HG03108 (cell line): ENCODE data around the gene SLC30A9.

Experiments
- ATAC-seq: cut with Tn5 transposase; IDR thresholded peaks from one replicate; pipeline ENCODE4 v1.9.1; 2021; ENCODE audit warnings: moderate library complexity; ENCODE audit not compliant: unreplicated experiment

Gene SLC30A9

DNA sequence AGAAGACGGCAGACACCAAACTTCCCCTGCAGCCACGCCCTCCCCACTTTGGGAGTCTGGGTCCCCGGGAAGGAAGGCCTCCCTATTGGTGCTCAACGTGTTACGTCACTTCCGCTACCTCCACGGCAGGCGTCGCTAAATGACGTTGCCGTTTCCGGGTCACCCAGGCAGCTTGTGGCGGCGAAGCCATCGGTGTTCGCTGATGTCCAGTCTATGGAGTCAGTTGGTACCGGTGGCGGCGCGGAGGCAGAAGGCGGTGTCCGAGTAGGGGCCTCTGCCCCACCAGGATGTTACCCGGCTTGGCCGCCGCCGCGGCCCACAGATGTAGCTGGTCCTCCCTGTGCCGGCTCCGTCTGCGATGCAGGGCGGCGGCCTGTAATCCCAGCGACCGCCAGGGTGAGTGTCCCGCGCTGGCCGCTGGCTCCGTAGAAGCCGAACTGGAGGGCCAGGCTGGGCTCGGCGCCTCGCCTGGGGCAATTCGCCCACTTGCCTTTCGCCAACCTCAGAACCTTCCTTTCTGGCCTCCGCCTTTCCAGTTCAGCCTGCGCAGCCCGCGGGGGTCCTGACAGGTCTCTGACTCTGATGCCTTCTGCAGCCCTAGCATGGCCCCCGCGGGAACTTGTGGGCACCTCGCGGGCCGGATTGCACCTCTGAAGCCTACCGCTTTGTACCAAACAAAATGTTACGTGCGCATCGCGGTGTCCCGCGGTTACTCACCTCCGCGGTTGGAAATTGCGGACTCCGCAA, at the start of gene SLC30A9:
TSS of gene SLC30A9 (plus strand) at position 166 of the 747 bp plus-strand sequence. CDS start at position 288, 122 bp downstream.
- ATAC-seq = peak; percentile 99

DNA sequence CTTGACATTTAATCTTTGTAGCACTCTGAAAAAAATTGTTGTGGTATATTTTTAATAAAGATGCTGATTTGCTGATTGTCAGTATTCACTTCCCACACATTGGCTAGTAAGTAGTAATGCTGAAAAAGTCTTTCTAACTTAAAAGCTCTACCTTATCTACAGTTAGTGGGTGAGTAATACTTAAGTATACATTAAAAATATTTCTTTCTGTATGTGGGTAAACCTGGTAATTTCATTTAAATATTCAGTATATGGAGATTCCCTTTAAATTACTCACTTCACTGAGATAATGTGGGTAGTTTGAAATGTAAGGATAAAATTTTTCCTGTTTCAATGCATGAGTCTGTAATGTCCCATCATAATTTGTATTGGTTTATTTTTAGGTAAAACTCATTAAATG, 49.5 kb upstream of the SLC30A9 start:
- ATAC-seq = no peak

DNA sequence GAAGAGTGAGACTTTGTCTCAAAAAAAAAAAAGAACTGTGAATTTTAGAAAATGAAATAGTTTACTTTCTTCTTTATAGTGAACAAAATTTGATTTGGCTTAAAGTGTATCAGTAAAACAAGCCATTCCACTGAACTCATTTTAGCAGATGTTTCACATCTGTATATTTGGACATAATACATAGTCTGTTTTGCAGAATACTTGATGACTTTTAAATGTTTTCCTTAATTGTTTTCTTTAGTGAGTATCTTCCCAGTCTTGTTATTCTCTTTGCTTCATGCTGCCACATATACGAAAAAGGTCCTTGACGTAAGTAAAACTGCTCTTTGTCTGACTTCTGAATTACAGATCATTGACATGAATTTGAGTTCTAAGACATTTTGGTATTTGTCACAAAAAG, 46.8 kb upstream of the SLC30A9 start:
- ATAC-seq = no peak

DNA sequence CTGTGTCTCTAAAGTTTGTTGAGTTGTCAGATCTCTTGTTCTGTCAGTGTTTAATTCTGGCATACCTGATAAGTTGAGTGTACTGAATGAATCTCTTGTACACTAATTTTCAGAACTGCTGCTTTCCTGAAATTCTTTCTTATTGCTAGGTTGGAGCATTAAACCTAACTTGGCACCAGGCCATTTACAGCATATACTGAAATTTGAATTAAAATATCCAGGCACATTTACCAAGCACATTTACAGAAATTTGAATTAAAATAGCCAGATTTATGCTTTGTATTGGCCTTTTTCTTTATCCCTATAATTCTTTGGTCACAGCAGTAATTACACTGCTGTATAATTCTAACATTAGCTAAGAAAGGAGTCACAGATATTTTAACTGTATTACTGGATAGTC, 46.2 kb upstream of the SLC30A9 start:
- no peak for ATAC-seq

DNA sequence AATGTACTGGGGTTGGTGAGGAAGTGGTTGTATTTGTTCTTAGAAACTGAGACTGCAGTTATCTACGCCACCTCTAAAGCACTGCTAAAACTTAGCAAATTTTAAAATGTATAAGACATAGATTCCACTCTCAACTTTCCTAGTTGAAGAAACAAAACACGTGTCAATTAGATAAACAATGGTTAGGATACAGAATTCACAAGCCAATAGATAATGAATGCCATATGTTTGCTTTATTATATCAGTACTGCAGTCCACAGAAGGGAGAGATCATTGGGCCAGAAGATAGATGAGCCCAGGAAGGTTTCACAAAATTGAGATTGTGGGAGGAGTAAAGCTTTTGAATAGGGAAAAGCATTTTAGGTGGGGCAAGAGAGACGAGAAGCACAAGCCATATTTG, 40.8 kb upstream of the SLC30A9 start:
- no peak for ATAC-seq

DNA sequence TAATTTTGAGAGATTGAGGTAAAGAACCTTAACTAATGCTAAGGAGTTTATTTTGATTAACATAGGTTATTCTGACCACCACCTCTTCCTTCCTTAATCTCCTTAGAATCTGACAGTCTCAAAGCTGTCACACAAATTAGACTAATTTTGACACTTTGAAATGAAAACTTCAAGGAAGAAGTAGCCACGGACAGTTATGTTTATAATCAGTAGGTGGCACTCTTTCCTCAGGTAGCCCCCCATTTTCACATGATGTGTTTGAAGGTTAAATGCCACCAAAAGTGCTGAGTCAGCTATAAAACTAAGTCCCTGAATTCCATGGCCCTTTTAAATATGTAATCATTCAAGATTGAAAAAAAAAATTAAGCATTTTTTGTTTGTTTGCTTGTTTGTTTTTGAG, 32.7 kb upstream of the SLC30A9 start:
- no peak for ATAC-seq

DNA sequence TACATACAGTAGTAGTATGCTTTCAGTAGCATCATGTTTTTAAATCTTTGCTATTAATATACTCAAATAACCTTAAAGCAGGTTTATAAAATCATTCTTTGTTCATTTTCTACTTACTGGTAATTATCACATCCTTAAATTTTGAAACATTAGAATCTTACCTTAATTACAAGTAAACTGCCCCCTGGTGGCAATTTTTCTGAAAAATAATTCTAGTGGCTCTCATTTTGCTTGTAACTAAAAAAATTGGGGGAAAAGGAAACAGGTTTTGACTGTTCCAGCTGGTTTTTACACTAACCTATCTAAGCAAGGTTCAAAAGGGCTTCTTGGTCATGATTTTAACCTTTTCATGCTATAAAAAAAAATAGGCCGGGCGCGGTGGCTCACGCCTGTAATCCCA, 27.2 kb upstream of the SLC30A9 start:
- ATAC-seq = no peak

DNA sequence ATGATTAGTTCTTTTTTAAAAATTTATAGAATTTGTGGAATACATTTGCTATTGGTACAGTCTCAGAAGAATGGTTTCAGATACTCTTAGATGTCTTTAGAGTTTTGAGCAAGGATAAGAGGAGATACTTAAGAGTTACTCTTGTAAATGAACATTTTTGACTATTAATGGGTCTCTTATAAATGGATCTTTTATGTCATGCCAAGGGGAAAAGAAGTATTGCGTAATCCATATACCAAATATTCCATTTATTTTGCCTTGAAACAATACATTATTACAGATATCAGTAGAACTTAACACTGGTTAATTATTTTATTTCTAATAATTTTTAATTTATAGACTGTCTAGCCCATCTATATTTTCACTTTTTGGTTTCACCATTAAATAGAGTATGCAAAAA, 25.9 kb upstream of the SLC30A9 start:
- no peak for ATAC-seq

DNA sequence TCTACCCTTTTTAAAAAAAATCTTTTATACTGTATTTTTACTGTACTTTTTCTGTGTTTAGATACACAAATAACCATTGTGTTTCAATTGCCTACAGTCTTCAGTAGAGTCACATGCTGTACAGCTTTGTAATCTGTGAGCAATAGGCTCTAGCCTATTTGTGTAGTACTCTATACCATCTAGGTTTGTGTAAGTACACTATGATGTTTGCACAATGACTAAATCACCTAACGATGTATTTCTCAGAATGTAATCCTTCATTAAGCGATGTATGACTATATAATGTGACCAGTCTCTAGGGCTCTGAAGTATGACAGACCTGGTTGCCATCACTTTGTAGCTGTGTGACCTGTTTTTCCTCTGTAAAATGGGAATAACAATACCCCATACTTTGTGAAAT, 22.9 kb upstream of the SLC30A9 start:
- ATAC-seq = no peak

DNA sequence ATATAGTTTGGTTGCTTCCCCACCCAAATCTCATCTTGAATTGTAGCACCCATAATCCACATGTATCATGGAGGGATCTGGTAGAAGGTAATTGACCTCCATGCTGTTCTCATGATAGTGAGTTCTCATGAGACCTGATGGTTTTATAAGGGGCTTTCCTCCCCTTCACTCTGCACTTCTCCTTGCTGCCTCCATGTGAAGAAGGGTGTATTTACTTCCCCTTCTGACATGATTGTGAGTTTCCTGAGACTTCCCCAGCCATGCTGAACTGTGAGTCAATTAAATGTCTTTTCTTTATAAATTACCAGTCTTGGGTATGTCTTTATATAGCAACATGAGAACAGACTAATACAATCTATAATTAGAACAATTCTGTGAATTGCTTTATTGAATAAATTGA, 20.7 kb upstream of the SLC30A9 start:
- ATAC-seq = no peak

DNA sequence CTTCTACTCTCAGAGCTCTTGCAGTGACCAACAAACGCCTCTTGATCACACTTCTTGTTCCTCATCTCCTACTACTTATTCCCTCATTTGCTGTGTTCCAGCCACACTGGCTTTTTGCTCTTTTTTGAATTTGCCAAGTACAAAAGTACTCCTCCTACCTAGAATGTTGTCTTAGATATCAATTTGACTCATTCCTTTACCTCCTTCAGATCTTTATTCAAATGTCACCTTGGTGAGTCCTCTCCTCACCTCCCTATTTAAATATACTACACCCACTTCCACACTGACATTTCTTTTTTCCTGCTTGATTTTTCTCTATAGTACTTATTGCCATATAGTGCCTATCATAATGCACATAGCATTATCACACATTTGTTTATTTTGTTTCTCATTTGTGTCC, 15.0 kb upstream of the SLC30A9 start:
- no peak for ATAC-seq

DNA sequence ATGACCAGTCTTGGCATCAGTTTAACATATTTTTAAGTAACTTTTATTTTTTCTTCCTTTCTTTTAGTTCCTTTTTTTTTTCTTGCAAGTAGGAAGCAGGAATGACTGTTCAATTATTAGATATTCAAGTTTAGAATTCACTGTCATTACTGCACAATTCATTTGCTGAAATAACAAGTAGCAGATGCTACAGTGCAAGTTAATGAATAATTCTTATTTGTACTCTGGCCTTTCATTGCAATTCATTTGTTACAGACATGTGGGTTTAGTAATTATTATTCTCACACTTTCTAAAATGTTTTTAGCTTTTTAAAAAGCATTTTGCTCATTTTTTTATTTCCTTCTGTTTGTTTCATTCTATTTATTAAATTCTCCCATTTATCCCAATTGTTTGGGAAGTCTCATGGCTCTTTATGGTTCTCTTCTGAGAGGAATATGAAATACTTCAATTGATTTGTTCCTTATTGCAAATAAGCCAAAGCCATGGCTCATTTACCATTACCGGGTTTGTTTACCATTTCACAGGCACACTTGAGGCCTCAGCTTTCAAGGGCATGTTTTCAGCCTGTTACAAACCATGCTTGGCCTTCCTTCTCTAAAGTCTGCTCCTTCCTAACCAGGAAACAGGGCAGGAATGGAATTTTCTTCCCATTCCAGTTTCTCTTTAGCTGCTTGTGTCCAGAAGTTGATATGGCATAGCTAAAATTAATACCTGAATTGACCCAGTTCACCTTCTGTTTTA, 13.4 kb upstream of the SLC30A9 start:
- ATAC-seq = no peak

DNA sequence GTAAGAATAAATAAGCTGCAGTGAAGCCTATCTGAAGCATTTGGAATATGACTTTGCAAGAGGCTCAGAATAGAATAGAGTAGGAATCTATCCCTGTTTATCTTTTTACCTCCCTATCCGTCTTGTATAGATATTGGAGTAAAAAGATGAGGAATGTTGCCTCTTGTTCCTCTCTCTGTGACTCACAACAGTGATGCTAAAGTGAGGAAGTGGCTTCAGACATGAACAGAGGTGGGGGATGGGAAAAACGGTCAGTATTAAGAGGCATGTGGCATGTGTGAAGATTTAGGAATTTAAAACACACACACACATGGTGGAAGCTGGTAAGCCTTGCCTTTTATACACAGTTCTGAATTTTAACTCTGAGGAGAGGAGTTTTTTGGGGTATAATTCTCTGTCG, 12.6 kb upstream of the SLC30A9 start:
- no peak for ATAC-seq

DNA sequence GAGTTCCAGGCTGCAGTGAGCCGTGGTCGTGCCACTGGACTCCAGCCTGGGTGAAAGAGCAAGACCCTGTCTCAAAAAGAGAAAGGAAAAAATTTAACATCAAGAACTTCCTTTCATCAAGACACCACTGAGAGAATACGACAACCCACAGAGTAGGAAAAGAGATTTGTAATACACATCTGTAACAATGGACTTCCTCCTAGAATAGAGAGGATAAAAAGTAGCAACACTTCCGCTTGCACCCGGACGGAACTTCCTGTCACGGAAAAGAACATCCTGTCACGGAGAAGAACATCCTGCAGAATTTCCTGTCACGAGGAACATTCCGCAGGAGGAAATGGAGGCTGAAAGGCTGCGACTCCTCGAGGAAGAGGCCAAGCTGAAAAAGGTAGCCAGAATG, 8.9 kb upstream of the SLC30A9 start, which contains the start of gene DCAF4L1:
TSS of gene DCAF4L1 (plus strand) at position 301 of the 400 bp plus-strand sequence. CDS start at position 338, 37 bp downstream.
- no peak for ATAC-seq

DNA sequence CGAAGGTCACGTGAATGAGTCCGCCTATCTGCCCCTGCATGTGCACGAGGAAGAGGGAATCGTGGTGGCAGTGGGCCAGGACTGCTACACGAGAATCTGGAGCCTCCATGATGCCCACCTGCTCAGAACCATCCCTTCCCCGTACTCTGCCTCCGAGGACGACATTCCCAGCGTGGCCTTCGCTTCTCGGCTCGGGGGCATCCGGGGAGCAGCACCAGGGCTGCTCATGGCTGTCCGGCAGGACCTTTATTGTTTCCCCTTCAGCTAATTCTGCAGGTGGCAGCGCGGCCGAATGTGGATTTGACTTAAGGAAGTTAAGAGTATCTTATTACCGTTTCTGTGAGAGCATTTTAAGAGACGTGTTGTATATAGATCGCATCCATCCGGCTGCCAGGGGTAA, 7.6 kb upstream of the SLC30A9 start:
- ATAC-seq = no peak

DNA sequence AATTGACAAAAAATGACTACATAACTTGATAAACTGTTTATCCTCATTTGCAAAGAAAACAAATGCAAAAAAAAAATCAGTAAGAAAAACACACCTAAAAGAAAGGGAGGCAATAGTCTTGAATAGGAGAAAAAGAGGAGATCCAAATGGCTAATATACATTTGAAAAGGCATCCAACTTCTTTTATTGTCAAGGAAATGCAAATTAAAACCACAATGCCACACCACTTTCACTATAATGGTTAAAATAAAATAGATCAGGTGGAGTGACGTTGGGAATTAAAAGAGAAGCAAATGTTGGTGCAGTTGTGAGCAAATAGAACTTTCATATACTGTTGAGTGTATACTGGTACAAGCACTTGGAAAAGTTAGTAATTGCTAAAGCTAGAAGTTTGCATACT, 5.2 kb upstream of the SLC30A9 start:
- no peak for ATAC-seq

DNA sequence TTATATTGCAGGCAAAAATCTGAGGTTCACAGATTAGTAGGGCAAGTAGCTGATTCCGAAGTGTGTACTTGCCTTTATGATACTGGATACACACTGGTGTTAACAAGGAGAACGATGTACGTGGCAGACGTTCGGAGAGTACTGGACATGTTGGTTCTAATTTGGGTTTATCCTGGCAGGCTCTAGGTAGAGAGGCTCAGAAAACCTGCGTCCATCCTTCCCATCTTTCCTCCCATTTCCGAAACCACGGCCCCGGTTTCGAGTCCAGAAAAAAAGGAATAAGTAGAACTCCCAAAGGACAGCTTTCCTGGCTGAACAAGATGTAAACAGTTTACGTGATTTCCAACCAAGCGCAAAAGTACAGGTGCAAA, 351 bp upstream of the SLC30A9 start:
- ATAC-seq = peak; percentile 6

DNA sequence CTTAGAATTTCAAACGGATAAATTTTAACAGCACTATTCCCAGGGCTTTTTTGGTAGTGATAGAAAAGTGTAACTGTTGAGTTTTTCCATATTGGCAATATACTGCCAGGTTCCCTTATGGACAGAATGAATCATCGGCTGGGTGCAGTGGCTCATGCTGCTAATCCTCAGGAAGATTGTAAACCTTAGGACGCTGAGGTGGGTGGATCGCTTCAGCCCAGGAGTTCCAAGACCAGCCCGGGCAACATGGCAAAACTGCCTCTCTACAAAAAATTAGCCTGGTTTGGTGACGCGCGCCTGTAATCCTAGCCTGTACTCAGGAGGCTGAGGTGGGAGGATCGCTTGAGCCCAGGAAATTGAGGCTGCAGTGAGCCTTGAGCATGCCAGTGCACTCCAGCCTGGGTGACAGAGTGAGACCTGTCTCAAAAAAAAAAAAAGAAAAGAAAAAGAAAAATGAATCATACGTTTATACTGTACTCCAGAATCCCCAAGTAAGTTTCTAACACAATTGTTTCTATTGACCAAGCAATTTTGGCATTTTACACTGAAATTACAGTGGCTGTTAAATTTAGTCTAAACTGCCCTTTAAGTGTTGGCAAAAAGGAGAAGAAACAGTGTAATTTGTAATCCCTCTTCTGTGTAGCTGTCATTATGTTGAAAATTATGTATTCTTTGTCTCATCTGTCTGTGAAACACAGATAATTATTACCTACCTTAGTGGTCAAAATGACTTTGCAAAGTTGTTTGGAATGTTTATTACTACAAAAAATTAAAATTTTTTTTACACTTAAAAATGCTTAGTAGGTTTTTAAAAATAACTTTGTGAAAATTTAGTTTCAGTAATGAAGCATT, 1.8 kb downstream of the SLC30A9 start:
- no peak for ATAC-seq

DNA sequence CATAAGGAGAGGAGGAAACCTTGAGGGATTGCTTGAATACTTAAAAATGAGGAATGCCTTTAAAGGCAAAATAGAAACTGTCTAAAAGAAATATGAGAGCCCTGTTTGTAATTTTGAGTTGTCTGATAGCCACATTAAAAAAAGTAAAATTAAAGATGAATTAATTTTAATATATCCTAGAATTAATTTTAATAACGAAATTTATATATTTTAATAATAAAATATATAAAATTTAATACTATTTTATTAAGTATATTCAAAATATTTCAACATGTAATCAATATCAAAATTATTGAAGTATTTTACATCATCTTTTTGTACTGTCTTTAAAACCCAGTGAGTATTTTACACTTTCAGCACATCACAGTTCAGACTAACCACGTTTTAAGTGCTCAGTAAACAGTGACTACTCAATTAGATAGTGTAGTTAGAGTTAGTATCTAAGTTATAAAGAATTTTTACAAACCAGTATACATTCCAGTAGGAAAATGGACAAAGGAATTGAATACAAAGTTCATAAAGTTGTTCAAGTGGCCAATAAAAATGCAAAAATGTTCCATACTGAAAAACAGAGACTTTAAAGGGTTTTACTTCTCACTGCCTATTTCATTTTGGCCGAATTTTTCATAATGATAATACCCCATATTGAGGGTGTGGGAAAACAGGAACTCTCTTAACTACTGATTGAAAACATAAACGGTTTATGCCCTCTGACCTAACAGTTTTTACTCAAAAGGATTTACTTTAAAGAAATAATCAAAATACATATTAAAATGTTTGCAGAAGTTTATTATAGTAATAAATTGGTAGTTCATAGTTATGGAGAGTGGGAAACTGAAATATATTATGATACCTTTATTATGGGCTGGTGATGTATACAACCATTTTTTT, 2.9 kb downstream of the SLC30A9 start:
- ATAC-seq = no peak

DNA sequence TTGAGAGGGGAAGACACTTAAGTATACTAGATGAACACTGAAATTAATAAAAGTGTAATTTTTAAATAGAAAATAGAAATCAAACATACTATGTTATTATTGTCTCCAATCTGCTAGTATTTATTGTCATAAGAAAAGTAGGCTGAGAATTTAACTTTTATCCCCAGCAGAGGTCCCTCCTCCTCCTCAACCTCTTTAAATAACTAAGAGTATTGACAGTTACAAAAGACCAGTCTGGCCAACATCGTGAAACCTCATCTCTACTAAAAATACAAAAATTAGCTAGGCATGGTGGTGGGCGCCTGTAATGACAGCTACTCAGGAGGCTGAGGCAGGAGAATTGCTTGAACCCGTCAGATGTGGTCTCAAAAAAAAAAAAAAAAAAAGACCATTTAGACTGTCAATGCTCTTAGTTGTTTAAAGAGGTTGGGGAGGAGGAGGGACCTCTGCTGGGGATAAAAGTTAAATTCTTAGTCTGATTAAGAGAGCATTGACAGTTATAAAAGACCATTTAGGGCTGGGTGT, 4.2 kb downstream of the SLC30A9 start:
- no peak for ATAC-seq
